ENCODE measurements around the gene NF1. TPM values are rescaled to one million over a fixed set of nuclear protein-coding genes. Genes with fewer than 3 reads are reported as not detected.

NF1 gene
- total RNA-seq, 1 donor from 2014 or later, result 53.1 TPM

DNA sequence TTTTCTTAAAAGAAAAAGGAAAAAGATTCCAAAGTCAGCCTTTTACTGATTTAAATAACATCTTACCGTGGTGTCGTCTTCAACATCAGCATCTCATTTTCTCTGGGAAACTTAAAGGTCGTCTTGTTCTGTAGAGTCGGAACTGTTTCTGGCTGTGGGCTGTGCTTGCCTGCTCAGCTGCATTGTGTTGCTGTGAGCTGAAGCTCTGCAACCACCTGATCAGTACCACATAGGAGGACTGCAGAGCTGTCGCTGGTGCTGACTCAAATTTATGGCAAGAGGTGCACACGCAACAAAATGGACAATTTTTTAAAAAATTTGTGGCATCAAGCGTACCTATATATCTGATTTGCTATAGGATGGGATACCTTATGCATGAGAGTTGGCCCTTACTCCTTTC, 202.3 kb downstream of the NF1 start, which contains the start of gene OMG:
TSS of gene OMG (minus strand) at position 150 of the 400 bp plus-strand sequence. CDS start 908 bp downstream, outside the sequence.
- intact Hi-C loops (cut with DNase I), result no loop called here
- no peak for DNase-seq
- no peak within 1 kb of the TSS for H3K4me3 ChIP-seq
- H3K27ac ChIP-seq, result no peak within 1 kb of the TSS
- no peaks in the 10 kb centered on the region for H3K9me3 ChIP-seq
- no peak for TF ChIP-seq CTCF (IDR thresholded peaks at IDR 0.05)
- no peaks in the 10 kb centered on the region for H3K36me3 ChIP-seq
- no peak for ATAC-seq
- no peaks in the 10 kb centered on the region for H3K4me1 ChIP-seq
- no peaks in the 10 kb centered on the region for H3K27me3 ChIP-seq (ENCODE audit: low read depth)

DNA sequence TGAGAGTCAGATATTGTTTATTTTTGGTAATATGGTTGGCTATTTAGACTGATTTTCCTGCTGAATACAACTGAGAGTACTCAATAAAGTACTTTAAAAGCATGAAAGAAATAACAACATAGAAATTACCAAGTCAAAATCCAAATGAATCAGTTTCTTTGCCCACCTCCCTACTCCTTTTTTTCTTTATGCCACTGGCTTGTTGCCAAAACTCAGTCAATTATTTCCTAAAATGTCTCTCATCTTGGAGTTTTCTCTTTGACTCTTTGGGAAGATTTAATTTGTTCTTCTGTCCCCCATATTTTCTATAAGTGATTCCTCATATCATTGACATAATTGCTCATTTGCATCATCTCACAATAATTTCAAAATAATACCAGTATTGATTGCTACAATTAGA, 204.8 kb downstream of the NF1 start:
- no peak for TF ChIP-seq CTCF (IDR thresholded peaks at IDR 0.05)
- ATAC-seq (no peak), DNase-seq (no peak)
- no peaks in the 10 kb centered on the region for H3K27me3 ChIP-seq (ENCODE audit: low read depth)
- H3K4me3 ChIP-seq, result no peak overlapping the region
- H3K27ac ChIP-seq, result no peak overlapping the region
- peaks cover 8% of the 10 kb centered on the region for H3K36me3 ChIP-seq
- H3K9me3 ChIP-seq, result no peaks in the 10 kb centered on the region
- H3K4me1 ChIP-seq, result no peaks in the 10 kb centered on the region
- intact Hi-C loops (cut with DNase I), result no loop called here

- H3K27ac ChIP-seq, result no peak overlapping the region
- H3K9me3 ChIP-seq, result no peaks in the 10 kb centered on the region
- intact Hi-C loops (cut with DNase I), result no loop called here
- H3K36me3 ChIP-seq, result peaks cover 14% of the 10 kb centered on the region
- H3K27me3 ChIP-seq (ENCODE audit: low read depth), result no peaks in the 10 kb centered on the region
- no peak for TF ChIP-seq CTCF (IDR thresholded peaks at IDR 0.05)
- ATAC-seq, result no peak
- no peak for DNase-seq
- H3K4me1 ChIP-seq, result peaks cover 10% of the 10 kb centered on the region
- H3K4me3 ChIP-seq, result peak overlapping the region; percentile 42
These were observed 212.9 kb downstream of the NF1 start for GRCh38 chr17:31307640-31308039.

DNA sequence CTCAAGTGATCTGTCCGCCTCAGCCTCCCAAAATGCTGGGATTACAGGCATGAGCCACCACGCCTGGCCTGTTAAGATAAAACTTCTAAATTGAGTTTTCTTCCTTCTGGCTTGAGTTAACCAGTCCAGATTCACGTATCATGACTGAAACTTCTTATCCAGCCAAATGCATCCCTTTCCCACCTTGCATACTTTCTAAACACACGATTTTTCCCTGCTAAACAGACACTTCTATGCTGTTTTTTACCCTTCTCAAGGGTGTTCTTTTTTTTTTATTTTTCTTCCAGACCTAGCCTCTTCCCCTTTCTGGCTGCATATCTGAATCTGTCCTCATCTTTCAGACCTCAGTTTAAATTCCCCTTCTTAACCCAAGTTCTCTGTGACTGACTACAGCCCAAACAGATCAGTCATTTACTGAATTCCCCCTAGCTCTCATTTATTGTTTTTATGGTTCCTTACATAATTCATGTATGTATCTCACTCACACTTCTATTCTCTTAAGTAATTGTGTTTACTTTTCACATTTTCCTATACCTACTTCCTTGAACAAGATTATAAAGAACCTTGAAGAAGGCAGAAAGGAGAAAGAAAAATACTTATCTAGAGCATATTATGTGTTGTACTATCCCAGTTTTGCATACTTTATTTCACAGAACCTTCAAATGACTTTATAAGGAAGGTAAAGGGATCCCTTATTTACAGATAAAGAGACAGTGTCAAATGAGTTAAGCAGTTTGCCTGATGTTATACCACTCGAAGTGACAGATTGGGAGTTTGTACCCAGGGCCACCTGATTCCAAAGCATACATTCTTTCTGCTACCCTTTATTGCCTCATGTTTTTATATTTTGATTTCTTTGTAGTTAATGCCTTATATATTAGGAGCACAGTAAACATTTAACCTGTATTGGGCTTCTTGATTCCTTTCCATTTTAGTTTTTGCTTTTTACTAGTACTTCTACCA, 213.9 kb downstream of the NF1 start:
- ATAC-seq, result peak; percentile 47 to 48
- H3K4me3 ChIP-seq, result peak overlapping the region; percentile 42
- intact Hi-C loops (cut with DNase I), result no loop called here
- H3K4me1 ChIP-seq, result peaks cover 10% of the 10 kb centered on the region
- no peak for TF ChIP-seq CTCF (IDR thresholded peaks at IDR 0.05)
- H3K9me3 ChIP-seq, result no peaks in the 10 kb centered on the region
- peaks cover 14% of the 10 kb centered on the region for H3K36me3 ChIP-seq
- no peaks in the 10 kb centered on the region for H3K27me3 ChIP-seq (ENCODE audit: low read depth)
- H3K27ac ChIP-seq, result peak overlapping the region; percentile 80
- DNase-seq, result no peak

- ATAC-seq (peak; percentile 50 to 76), DNase-seq (no peak)
- intact Hi-C loops (cut with DNase I), result no loop called here
- H3K9me3 ChIP-seq, result no peaks in the 10 kb centered on the region
- no peak for TF ChIP-seq CTCF (IDR thresholded peaks at IDR 0.05)
- peak overlapping the region; percentile 80 for H3K27ac ChIP-seq
- H3K4me3 ChIP-seq, result peak overlapping the region; percentile 42
- H3K27me3 ChIP-seq (ENCODE audit: low read depth), result no peaks in the 10 kb centered on the region
- peaks cover 7% of the 10 kb centered on the region for H3K36me3 ChIP-seq
- peaks cover 11% of the 10 kb centered on the region for H3K4me1 ChIP-seq
These were observed 214.8 kb downstream of the NF1 start for GRCh38 chr17:31309556-31309955.

All from lower lobe of right lung (tissue), 2 donors.